Suprapubic skin (tissue), 4 donors: ENCODE measurements around the gene SLC38A3. TPM values are rescaled to one million over a fixed set of nuclear protein-coding genes. Genes with fewer than 3 reads are reported as not detected.

ENCODE experiments used
- DNase-seq, 2 donors: peaks; one replicate each; pipeline ENCODE4 v3.0.0-alpha.2; 2019; ENCODE audit warnings: low spot score in 2 of 2
- H3K27ac ChIP-seq: fragments of 200-600 bp; sonication (generic); one replicate; pipeline ENCODE4 v1.5.1; 2019
- H3K27me3 ChIP-seq: fragments of 200-600 bp; sonication (generic); one replicate; pipeline ENCODE4 v1.5.1; 2019
- H3K36me3 ChIP-seq: fragments of 200-600 bp; sonication (generic); one replicate; pipeline ENCODE4 v1.5.1; 2019
- H3K4me1 ChIP-seq: fragments of 200-600 bp; sonication (generic); one replicate; pipeline ENCODE4 v1.5.1; 2019
- H3K4me3 ChIP-seq: fragments of 200-600 bp; sonication (generic); one replicate; pipeline ENCODE4 v1.5.1; 2019; ENCODE audit warnings: mild to moderate bottlenecking
- H3K9me3 ChIP-seq: fragments of 200-600 bp; sonication (generic); one replicate; pipeline ENCODE4 v1.5.1; 2019
- CTCF ChIP-seq, 2 donors: fragments of 200-600 bp in 1 of 2; fragments of 450-650 bp in 1 of 2; sonication (generic) in 1 of 2; IDR thresholded peaks; one replicate each; pipeline ENCODE4 v1.5.1; 2016 to 2019; ENCODE audit warnings: antibody characterized with exemption in 2 of 2, mild to moderate bottlenecking in 1 of 2, moderate library complexity in 1 of 2
- EP300 ChIP-seq: sonication (generic); formaldehyde crosslinking; IDR thresholded peaks from one replicate; pipeline ENCODE4 v1.6.1; 2017; ENCODE audit warnings: antibody characterized with exemption
- POLR2A ChIP-seq, 2 donors: fragments of 450-650 bp; IDR thresholded peaks; one replicate each; pipeline ENCODE4 v1.6.1; 2017; ENCODE audit warnings: antibody characterized with exemption in 2 of 2, mild to moderate bottlenecking in 2 of 2, moderate library complexity in 2 of 2
- POLR2AphosphoS5 ChIP-seq, 3 donors: sonication (generic); formaldehyde crosslinking; IDR thresholded peaks; one replicate each; pipeline ENCODE4 v1.6.1; 2017; ENCODE audit warnings: antibody characterized with exemption in 3 of 3
- WGBS: methylation state at CpG from one replicate; pipeline ENCODE4 v1.1.5; 2018; 5-methylcytosine and 5-hydroxymethylcytosine counted together
- total RNA-seq, 4 donors: library from RNA; depleted of rRNA; stranded (reverse); fragments of >200 nt; gene quantifications; one replicate each; pipeline ENCODE4 v1.1.0, GENCODE V29; 2016

SLC38A3 gene
- total RNA-seq, 4 donors from 2014 or later = 0.25 to 2.2 (median 1.00) TPM

GRCh38 chr3:50179710-50180109 lies 25.4 kb upstream of the SLC38A3 start:
- Histone ChIP-seq H3K4me3 (no peak overlapping the region), H3K27ac (no peak overlapping the region), H3K9me3 (no peaks in the 10 kb centered on the region), H3K27me3 (no peaks in the 10 kb centered on the region), H3K36me3 (peaks cover 62% of the 10 kb centered on the region), H3K4me1 (peaks cover 8% of the 10 kb centered on the region)
- 41% methylated on average over 2 of the region's 2 CpGs for WGBS
- no peak for DNase-seq
- TF ChIP-seq EP300 = no peak
- no peak for TF ChIP-seq CTCF (IDR thresholded peaks at IDR 0.05)
- no peak for TF ChIP-seq POLR2AphosphoS5 (IDR thresholded peaks at IDR 0.05)
- TF ChIP-seq POLR2A (IDR thresholded peaks at IDR 0.05) = no peak

- 95% methylated on average over 4 of the region's 5 CpGs for WGBS
- no peak for DNase-seq
- Histone ChIP-seq H3K27ac (no peak overlapping the region), H3K4me3 (no peak overlapping the region), H3K4me1 (peaks cover 5% of the 10 kb centered on the region), H3K27me3 (no peaks in the 10 kb centered on the region), H3K36me3 (peaks cover 67% of the 10 kb centered on the region), H3K9me3 (no peaks in the 10 kb centered on the region)
- TF ChIP-seq EP300 (no peak), CTCF (IDR thresholded peaks at IDR 0.05) (no peak), POLR2AphosphoS5 (IDR thresholded peaks at IDR 0.05) (no peak), POLR2A (IDR thresholded peaks at IDR 0.05) (no peak)
These were observed 23.1 kb upstream of the SLC38A3 start for GRCh38 chr3:50181985-50182384.

GRCh38 chr3:50182533-50183099 lies 22.5 kb upstream of the SLC38A3 start:
- Histone ChIP-seq H3K4me3 (no peak overlapping the region), H3K27ac (no peak overlapping the region), H3K9me3 (no peaks in the 10 kb centered on the region), H3K4me1 (peaks cover 5% of the 10 kb centered on the region), H3K27me3 (no peaks in the 10 kb centered on the region), H3K36me3 (peaks cover 65% of the 10 kb centered on the region)
- no peak for DNase-seq
- no peak for TF ChIP-seq POLR2A (IDR thresholded peaks at IDR 0.05)
- no peak for TF ChIP-seq EP300
- no peak for TF ChIP-seq POLR2AphosphoS5 (IDR thresholded peaks at IDR 0.05)
- no peak for TF ChIP-seq CTCF (IDR thresholded peaks at IDR 0.05)
- 88% methylated on average over 23 of the region's 26 CpGs for WGBS

- no peaks in the 10 kb centered on the region for H3K9me3 ChIP-seq
- H3K4me1 ChIP-seq = peaks cover 5% of the 10 kb centered on the region
- peaks cover 70% of the 10 kb centered on the region for H3K36me3 ChIP-seq
- H3K27me3 ChIP-seq = no peaks in the 10 kb centered on the region
- DNase-seq = no peak
- no peak for TF ChIP-seq CTCF (IDR thresholded peaks at IDR 0.05)
- TF ChIP-seq POLR2AphosphoS5 (IDR thresholded peaks at IDR 0.05) = no peak
- TF ChIP-seq EP300 = no peak
- TF ChIP-seq POLR2A (IDR thresholded peaks at IDR 0.05) = no peak
- 84% methylated on average over 6 of the region's 6 CpGs for WGBS
- no peak overlapping the region for H3K27ac ChIP-seq
- no peak overlapping the region for H3K4me3 ChIP-seq
These were observed 21.3 kb upstream of the SLC38A3 start for GRCh38 chr3:50183755-50184154.

GRCh38 chr3:50184242-50184978 lies 20.7 kb upstream of the SLC38A3 start:
- WGBS = 92% methylated on average over 18 of the region's 21 CpGs
- Histone ChIP-seq H3K27ac (no peak overlapping the region), H3K27me3 (no peaks in the 10 kb centered on the region), H3K36me3 (peaks cover 68% of the 10 kb centered on the region), H3K9me3 (no peaks in the 10 kb centered on the region), H3K4me1 (peaks cover 5% of the 10 kb centered on the region), H3K4me3 (no peak overlapping the region)
- no peak for DNase-seq
- no peak for TF ChIP-seq POLR2AphosphoS5 (IDR thresholded peaks at IDR 0.05)
- no peak for TF ChIP-seq POLR2A (IDR thresholded peaks at IDR 0.05)
- TF ChIP-seq EP300 = no peak
